Stimulated activated CD8-positive, alpha-beta memory T cell treated with anti-CD3 and anti-CD28 coated beads, Interleukin-4, amount 100 ng/mL, for 1 hour (primary cell): ENCODE results near the gene SP9.
A peak's percentile ranks its signal among the peaks of the same experiment; 100 is the strongest.

Experiments used
- DNase-seq, 2 donors: peaks; one replicate each; pipeline ENCODE4 v3.0.0-alpha.2; 2020; ENCODE audit warnings: low read depth in 2 of 2, low spot score in 1 of 2

The SP9 gene

DNA sequence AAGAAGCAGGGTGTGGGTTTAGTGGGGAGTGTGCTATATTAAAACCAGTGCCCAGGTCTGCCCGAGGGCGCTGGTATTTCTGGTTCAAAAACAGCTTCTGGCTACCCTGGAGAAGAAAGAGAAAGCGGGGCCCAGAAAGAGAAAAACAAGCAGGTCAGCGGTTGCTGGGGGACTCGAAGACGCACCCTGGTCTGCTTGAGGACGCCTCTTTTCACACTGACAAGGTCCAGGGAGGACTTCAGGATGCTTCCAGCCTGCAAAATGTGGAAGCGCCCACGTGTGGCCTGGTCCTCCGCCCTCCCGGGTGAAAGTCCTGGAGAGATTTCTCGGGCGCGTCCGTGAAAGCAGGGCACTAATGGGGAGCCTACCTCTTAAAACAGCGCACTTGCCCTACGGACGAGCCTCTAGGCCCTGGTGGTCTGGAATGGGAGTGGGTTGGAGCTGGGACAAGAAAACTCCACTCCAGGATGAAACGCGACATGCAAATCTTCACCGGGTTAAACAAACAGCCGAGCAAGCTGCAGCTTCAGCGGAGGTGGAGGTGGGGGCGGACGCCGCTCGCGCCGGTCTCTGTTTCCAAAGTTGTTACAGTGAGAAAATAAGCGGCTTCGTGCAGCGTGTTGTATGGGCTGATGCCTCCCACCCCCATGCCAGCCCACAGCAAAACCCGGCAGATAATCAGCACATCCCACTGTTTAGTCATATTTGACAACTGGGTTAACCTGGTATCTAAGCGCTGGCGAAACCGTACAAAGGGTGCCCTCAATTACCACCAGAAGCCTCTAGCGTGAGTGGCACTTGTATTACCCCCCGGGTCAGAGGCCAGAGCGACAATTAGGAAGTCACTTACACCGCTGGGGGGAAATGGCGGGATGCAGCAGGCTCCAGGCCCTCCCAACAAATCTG, 1.1 kb upstream of the SP9 start:
- no peak for DNase-seq

DNA sequence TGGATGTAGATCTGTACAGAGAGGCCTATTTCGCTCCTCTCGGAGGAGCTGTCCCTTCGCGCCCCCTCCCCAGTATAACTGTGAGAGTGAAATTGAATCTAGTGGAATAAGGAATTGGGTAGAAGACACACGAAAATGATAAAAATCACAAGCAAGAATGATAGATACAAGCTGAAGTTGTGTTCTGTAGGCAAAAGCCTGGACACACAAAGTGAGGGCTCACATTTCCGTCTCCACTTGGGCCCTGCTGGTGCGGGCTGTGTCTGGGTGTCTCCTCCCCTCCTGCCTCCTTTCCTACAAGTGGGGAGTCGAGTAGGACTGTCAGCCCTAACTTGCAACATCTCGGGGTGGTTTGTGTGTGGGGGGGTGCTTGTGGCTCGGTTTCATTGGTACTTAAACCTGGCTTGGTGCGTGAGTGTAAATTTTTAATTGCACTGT, 457 bp upstream of the SP9 start:
- no peak for DNase-seq

DNA sequence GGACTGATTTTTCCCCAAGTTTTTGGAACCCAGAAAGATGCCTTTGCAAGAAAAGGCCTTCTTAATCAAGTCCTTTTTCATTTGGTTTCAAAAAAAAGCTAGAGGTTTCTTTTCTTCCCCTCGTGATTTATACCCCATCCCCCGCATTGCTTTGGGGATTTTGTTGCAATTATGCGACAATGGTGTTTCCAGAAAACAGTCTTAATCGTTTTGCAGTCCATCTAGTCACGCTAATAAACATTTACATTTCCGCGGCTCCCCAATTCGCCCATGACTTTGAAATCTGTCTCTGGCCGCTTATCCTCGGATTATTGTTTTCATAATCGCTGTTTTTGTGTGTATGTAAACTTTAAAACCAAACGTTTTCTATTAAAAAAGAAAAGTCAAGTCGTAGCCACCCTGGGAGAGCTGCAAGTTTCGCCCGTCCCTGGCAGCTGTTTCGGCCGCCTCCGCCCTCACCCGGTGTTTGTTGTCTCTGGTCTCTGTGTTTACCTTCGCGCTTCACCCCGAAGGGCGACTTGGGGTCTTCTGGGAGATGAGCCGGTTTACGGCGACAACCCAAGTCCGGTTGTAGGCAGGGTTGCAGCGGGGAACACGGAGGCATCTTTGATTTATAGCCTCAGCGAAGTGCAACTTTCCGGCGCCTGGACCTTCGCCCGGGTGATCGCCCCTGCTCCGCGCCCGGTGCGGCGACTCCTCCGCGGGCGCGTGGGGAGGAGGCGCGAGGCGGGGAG, 667 bp downstream of the SP9 start:
- DNase-seq: no peak

DNA sequence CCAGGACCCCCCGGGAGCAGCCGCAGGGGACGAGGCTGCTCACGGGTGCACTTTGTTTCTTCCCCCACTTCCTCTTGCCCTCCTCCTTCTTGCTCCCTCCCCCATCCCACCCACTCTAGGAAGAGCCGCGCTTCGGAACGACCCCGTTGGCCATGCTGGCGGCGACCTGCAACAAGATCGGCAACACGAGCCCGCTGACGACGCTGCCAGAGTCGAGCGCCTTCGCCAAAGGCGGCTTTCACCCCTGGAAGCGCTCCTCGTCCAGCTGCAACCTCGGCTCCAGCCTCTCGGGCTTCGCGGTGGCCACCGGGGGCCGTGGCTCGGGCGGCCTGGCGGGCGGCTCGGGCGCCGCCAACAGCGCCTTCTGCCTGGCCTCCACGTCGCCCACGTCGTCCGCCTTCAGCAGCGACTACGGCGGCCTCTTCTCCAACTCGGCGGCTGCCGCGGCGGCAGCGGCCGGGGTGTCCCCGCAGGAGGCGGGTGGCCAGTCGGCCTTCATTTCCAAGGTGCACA, 1.3 kb downstream of the SP9 start:
- DNase-seq: no peak

DNA sequence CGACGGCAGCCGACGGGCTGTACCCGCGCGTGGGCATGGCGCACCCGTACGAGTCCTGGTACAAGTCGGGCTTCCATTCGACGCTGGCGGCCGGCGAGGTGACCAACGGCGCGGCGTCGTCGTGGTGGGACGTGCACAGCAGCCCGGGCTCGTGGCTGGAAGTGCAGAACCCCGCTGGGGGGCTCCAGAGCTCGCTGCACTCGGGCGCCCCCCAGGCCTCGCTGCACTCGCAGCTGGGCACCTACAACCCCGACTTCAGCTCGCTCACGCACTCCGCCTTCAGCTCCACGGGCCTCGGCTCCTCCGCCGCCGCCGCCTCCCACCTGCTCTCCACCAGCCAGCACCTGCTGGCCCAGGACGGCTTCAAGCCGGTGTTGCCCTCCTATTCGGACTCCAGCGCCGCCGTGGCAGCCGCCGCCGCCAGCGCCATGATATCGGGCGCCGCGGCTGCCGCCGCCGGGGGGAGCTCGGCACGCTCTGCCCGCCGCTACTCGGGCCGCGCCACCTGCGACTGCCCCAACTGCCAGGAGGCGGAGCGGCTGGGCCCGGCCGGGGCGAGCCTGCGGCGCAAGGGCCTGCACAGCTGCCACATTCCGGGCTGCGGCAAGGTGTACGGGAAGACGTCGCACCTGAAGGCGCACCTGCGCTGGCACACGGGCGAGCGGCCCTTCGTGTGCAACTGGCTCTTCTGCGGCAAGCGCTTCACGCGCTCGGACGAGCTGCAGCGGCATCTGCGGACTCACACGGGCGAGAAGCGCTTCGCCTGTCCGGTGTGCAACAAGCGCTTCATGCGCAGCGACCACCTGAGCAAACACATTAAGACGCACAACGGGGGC, 2.0 kb downstream of the SP9 start:
- DNase-seq: no peak

DNA sequence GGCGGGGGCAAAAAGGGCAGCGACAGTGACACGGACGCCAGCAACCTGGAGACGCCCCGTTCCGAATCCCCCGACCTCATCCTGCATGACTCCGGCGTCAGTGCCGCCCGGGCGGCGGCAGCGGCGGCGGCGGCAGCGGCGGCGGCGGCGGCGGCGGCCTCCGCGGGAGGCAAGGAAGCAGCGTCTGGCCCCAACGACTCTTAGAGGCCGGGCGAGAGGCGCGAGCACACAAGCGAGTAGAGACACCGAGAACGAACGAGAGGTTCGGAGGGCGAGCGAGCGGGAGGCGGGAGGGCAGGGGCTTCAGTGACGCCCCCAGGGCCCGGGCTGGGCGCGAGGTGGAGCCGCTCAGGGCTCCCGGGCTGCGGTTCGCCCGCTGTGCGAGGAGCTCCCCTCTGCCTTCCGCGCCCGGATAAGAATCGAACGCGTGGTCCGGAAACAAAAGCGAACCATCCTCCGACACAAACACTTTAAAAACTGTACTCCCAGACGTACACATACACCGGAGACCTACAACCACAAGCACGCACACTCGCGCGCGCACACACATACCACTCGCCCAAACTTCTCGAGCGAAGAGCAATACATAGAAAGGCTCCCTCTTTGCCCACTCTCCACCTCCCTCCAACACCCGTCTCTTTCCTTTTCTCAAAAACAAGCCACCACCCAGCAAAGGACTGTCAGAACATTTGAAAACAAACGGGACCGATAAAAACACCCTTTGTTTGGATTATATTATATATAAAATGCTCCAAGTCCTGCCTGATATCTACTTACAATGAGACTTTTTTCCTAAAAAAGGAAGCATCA, 2.8 kb downstream of the SP9 start:
- DNase-seq: no peak

DNA sequence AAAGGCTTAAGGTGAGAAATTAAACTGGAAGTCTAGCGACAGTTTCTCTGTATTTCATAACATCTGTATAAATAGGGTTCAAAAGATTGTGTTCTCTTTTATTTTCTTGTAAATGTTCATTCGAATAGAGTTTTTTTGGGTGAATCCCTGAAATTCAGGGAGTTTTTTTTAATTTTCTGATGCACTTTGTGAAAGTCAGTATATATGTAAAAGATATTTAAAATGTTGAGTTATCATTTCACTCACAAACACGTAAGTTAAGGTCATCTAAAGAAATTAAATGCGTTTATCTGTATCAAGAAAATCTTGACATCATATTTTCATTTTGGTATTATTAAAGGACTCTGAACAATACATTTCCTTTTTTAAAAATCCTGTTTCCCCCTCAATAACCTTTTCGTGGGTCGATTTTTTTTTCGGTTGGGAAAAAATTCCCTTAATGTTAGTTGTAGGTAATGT, 3.4 kb downstream of the SP9 start:
- DNase-seq: no peak

DNA sequence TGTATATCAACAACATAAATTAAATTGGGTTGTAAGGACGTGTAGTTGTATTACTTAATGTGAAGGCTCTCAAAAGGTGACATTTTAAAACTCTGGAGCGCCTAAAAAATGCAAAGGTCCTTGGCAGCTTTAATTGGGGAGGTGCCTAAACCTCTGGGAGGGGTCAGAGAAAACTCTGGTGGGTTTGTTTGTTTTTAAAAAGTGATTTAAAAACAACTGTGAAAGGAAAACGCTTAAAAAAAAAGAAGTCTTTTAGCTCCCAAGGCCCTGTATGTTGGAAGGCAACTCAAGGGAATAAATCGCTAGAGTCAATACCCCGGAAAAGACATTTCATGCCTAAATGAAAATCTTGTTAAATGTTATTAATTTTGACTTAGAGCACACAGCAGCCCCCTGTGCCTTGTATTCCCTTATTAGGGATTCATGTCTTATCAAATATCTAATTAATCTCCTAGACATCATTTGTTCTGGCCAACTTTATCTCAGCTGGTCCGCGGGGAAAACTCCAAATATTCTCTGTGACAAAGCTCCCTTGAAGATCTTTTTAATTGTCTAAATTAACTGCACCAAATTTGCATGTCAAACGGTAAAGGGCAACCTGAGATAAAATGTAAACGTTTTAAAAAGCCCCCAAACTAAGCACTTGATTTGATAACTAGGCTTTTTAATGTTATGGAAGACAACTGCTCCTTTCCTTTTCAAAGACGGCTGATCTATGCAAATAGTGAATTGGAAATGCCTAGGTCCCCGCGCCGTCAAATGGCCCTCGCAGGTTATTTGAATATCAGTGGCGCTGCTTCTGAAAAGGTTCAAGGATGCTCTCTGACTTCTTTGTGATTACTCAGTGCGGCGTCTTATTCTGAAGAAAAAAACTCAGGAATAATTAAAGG, 4.2 kb downstream of the SP9 start:
- no peak for DNase-seq

DNA sequence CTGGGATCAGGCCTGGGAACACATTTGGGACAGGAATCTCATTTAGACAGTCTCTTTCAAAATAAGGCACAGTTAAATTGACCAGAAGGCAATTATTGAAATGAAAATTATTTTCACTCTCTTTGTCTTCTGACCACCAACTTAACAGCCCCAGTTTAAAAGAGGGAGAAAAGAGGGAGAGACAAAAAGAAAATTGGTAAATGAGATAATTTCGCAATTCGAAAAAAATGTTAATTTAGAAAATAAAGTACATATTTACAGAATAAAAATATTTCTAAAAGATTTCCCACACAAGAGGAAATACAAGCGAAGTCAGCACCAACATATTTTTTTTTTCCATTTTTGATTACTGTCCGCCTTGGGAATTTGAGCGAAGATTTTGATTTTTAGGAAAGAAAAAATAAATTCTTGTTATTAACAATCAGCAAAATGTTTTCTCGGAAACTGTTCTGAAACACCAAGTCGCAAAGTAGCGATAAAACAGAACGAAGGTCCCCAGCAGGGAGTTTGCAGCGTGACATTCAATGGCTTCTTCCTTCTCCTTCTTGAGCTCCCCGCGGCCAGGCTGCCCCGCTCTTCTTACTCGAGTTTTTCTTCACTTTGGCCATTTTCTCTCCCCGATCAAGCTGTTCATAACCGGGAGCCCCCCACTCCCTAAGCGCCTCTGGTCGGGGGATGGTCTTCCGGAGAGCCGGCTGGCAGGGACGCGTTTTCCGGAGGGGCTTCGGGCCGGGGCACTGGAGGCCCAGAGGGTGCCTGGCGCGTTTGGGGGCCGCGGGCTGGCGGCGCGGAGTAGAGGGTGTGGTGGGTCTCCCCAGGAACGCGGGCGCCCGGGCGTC, 5.0 kb downstream of the SP9 start:
- DNase-seq: no peak

DNA sequence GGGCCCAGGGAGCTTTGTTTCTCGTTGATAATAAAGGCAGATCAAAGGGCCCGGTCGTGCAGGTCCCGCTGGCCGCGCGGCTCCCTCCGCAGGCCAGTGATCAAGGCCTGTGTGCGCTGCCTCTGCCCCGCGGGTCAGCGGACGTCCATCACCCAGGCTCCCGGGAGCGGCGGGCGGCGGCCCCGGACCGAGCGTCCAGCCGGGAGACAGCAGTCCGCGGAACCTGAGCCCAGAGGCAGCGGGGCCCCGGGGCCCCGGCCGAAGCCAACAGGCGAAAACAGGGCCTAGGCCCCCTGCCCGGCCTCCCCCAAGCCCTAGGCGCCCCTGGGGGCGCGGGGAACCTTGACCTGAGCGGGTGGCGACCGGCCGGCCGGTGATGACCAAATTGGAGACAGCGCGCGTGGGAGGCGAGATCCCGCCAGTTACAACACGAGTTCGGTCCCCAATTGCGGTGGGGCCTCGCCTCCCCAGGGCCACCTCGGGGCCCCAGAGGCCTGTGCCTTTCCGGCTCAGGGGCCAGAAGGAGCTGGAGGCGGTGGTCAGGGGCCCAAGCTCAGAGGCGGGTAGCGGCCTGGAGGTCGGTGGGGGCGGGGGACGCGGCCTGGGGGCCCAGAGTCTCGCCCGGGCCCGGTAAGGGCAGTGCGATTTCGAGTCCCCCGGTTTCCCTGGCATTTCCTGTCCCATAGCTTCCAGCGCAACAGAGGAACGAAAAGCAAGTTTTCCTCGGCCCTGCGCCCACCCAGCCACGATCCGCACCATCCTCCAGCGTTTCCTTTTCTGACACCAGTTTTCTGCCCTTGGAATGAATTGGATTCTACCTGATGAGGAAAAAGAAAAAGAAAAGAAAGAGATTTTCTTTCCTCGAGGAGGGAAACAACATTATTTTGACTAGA, 5.9 kb downstream of the SP9 start:
- DNase-seq: no peak

DNA sequence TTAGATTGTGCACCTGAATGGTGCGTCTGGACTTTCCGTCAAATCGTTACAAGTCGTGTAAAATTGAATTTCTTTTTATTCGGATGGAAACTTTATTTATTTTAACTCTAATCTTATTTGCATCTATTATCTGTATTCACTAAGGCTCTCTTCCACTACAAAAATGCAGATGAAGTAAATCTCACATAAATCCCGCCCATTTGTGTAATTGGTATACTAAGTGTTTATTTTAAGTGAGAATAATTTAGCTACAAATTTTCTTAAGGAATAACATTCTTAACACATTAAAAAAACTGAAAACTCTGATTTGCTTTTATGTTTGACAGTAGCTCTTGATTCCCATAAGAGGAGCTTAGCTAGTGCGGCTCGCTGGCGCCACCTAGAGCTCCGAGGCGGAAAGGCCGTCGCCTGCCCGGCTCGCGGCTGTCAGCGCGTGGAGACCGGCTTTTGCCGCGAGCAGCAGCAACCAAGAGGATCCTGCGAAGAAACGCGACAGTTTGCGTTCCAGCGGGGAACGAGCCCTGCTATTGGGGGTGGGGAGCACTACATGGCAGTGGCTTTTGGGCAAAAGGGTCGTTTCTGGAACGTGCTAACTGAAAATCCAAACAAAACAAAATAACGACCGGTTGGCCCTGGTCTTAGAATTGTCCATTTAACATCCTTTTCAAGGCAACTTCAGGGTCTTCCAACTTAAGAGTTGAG, 6.7 kb downstream of the SP9 start:
- peak; percentile 71 to 80 for DNase-seq

DNA sequence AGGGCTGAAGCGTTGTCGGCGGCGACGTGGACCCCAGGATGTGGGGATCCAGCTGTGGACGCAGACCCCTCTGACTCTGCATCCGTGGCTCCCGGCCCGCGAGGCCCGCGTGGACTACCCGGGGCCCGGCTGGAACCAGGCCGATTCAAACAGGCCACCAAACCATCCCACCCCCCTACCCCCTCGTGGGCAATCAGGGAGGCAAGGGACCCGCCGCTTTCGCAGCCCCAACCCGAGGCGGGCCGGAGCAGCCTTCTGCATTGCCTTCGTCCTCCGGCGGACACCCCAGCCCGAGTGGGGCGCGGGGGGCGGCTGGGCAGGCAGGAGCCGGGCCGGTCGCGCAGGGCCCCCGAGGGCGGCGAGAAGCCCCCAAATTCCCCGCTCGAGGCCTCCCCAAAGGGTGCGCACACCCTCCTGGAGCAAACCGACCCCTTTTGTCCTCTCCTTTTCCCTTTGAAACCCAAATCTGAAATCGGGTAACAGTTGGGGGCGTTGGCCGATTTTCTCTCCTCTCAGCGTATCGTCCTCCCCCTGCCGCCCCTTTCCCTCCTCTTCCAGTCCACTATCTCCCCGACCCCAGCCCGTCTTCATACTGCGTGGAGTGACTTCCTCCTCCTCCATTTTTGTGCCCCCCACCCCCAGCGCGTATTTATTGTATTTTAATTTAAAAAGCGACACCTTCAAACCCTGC, 7.4 kb downstream of the SP9 start:
- no peak for DNase-seq

DNA sequence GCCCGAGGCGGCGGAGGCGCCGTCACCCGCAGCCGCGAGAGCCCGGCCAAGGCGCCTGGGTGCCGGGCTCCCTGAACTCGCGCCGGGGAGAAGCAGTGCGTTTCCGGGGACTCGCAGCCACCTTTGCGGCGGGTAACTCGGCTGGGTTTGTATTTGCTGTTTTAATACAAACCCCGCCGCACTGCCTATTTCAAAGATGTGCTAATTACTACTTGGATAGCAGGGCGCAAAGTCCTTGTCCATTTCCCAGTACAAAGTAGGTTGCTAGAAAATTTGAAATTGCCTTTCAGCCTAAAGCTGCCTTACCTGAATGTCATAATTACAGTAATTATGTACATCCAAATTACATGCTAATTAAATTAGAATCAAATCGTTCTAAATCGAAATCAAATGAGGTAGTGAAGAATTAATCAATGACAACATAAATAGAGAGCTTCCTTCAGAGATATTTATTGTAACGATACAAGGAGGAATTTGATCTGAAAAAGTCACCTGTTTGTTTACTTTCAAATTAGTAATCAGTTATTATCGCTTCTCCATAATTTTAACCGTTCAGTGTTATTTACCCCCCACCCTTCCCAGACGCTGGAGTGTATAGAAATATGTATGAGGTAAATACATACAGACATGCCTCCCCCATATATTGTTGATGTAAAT, 8.1 kb downstream of the SP9 start:
- DNase-seq: no peak

DNA sequence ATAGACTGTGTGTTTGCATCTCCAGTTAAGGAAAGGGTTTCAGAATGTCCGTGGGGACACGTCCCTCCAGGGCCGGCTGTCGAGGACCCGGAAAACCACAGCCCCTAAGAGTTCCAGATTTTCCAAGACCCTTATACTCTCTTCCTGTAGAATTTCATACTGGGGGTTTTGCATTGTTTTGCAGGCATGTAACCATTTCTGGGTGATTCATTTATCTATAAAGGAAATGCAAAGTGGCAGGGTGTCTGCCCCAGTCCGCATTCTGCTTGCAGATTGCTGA, 8.5 kb downstream of the SP9 start:
- no peak for DNase-seq

DNA sequence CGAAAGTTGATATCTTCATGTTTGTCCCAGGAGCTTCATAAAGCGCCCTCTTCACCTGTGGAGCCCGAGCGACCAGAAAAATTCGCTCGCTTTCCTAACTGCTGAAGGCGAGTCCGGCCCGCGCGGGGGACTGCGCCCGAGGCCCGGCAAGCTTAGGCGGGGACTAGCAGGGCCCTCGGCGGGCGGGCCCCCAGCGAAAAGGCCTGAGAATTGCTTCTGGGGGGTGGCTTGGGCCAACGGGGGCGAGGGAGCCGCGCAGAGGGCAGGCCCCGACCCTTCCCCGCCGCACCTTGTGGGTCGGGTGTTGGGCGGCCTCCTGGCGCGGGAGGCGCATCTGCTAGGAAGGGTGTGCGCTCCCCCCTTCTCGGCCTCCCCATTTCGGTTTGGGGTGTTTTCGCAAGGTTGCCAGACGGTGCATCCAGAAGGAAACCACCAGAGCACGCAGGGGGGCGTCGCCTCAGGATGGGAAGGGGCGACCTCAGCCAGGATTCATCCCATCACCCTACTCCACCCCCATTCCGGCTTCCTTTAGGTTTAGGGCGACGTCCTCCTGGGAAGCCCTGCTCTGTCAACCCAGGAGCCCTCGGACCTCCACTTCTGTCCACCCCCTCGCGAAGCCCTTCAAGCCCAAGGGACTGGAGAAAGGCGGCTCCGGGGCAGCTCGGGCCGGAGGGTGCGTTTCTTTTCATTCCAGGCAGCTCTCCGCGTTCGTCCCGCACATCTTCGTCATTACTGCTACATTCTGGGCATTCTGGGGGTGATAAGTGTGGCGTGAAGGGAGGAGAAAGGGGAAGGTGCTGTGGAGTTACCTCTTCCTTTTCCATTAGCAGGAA, 9.1 kb downstream of the SP9 start:
- DNase-seq: no peak
